Glomerular visceral epithelial cell (primary cell): ENCODE results near the gene CEBPZ.
"Not testable (repeated sequence)": the region's sequence is repeated elsewhere in the genome, so short reads cannot be mapped to it uniquely, and the experiment has no call there.

Source experiments
- DNase-seq: peaks from one replicate; pipeline ENCODE4 v3.0.0-alpha.2; 2016; ENCODE audit errors: extremely low spot score

CEBPZ gene, protein sequence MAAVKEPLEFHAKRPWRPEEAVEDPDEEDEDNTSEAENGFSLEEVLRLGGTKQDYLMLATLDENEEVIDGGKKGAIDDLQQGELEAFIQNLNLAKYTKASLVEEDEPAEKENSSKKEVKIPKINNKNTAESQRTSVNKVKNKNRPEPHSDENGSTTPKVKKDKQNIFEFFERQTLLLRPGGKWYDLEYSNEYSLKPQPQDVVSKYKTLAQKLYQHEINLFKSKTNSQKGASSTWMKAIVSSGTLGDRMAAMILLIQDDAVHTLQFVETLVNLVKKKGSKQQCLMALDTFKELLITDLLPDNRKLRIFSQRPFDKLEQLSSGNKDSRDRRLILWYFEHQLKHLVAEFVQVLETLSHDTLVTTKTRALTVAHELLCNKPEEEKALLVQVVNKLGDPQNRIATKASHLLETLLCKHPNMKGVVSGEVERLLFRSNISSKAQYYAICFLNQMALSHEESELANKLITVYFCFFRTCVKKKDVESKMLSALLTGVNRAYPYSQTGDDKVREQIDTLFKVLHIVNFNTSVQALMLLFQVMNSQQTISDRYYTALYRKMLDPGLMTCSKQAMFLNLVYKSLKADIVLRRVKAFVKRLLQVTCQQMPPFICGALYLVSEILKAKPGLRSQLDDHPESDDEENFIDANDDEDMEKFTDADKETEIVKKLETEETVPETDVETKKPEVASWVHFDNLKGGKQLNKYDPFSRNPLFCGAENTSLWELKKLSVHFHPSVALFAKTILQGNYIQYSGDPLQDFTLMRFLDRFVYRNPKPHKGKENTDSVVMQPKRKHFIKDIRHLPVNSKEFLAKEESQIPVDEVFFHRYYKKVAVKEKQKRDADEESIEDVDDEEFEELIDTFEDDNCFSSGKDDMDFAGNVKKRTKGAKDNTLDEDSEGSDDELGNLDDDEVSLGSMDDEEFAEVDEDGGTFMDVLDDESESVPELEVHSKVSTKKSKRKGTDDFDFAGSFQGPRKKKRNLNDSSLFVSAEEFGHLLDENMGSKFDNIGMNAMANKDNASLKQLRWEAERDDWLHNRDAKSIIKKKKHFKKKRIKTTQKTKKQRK

DNA sequence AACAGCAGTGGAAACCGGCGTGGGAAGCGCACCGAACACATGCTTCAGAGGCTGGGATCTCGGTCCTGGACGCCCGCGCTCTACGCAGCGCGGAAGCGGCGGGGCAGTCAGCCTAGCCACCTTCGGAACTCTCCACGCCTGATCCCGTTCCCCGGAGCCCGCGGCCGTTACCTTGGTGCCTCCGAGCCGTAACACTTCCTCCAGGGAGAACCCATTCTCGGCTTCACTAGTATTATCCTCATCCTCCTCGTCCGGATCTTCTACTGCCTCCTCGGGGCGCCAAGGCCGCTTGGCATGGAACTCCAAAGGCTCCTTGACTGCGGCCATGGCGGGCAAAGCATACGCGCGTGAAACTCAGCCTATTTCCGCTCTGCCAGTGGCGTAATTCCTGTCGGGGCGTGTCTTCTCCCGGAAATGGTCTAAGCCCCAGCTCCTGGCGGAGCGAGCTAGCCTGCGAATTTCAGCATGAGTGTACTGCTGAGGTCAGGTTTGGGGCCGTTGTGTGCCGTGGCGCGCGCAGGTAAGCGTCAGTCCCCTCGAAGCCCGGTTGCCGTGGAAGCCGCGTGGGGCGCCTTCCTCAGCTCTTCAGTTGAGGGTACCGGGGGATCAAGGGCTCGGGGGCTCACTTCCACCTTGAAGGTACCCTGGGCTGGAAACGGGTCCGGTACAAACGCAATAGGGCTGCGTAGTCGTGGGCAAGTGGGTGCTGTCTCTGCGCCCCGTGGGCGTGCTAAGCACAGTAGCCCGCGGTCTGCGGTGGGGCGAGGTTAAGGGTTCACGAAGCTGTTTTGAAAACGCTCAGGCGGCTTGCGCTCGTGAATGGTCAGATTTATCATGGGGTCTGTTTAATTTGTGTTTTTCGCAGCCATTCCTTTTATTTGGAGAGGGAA is at the start of gene CEBPZ, which contains the start of gene NDUFAF7:
Gene CEBPZ (minus strand): TSS at position 356 of the 890 bp plus-strand sequence. CDS start 29 bp downstream, at position 327.
Gene NDUFAF7 (plus strand): TSS at position 418 of the 890 bp plus-strand sequence. CDS start 48 bp downstream, at position 466.
- DNase-seq = peak; percentile 86

DNA sequence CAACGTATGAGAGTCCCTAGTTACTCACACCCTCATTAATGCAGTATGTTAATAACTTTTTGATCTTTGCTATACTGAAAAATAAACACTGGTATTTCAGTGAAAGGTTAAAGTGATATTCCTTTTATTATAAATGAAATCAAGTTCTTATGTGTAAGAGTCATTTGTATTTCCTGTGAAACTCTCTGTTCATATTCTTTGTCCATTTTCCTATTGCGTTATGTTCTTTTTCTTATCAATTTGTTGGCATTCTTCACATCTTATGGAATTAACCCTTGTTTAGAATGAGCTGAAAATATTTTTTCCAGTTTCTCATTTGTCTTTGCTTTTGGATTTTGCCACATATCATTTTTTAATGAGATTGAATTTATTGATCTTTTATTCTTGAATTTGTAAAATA is 44.9 kb upstream of the CEBPZ start:
- no peak for DNase-seq

DNA sequence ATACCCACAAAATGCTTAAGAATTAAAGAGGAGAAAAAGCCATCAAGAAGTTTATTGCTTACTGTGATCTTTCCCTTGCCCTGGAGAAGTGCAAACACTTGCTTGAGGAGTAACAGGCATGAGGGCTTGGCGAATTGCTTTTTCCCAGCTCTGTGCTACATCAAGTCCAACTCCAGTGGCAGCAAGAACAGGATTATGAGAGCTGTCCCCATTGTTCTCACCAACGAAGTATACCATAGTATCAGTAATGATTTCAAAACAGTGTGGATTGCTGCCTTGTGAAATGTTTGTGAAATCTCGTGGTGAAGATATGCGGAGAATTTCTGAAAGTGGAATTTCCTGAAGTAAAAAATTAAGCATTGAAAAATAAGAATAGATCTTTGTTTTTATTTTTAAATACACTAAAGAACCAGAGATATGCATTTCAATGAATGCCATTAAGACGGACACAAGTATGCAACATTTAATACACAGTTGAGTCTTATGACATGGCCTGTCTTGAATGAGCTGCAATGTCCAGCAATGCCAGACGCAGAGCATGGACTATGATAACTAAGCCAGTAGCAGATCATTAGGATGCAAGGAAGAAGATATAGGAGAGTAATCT is 43.1 kb upstream of the CEBPZ start:
- DNase-seq = no peak

DNA sequence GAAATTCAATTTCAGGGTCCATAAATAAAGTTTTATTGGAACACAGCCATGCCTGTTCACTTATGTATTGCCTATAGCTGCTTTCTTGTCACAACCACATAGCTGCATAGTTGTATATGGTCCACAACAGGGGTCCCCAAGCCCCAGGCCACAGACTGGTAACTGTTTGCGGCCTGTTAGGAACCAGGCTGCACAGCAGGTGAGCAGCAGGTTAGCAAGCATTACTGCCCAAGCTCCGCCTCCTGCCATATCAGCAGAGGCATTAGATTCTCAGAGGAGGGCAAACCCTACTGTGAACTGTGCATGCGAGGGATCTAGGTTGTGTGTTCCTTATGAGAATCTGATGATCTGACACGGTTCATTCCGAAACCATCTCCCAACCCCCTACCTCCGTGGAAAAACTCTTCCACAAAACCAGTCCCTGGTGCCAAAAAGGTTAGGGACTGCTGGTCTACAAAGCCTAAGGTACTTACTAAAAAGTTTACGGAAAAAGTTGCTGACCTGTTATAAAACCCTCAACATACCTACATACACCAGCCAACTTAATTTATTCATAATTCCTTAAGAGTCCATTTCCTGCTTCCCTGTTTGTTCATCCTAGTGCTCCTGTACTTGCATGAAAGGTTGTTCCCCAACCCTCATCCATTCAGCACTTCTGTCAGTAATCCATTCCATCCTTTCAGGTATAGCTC is 40.1 kb upstream of the CEBPZ start:
- no peak for DNase-seq

DNA sequence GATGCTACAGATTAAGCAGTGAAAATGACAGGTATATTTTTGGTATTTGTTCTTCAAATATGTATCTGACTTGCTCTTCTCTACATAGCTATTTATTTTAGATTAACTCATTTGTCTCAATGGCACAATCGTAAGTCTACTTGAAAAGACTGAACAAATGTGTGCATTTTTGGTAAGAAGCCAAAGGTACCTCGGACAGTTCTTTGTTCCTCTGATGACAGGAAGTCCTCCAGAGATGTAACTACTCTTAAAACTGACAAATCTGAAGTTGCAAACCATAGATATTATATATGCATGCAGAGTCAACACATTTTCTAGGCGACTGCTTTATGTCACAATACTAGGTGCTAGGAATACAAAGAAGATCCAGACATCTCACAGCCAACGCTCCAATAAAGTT is 36.7 kb upstream of the CEBPZ start:
- DNase-seq = no peak

DNA sequence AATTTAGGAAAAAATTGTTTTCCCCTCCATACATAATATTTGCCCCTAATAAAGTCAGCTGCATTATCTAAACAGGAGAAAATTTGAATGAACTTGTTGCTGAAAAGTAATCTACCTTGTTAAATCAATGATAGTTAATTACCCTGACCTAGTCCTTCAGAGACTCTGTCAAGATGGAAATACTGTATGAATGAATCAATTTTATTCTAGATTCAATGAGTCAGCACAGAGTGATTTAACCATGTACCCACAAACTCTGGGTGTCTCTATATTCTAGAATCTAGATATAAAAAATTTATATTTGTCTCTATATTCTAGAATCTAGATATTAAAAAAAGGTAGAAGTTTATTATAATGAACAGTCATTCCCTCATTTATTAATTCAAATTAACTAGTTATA is 36.3 kb upstream of the CEBPZ start:
- no peak for DNase-seq

DNA sequence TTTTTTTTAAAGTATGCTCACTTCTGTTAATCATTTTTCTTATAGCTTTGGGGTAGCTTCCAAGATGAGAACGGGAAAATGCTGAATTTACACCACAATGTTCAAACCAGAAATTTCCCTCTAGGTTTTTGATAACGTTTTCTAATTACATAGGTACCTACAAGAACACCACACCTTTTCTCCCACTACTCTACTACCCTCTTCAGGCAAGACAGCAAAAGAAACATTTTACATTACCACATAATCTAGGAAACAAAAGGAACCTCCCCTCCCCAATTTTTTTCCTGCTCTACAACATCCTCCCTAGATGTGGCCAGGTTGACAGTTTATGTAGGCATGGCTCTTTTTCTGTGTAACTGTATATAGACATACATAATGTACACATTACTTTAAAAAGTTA is 32.4 kb upstream of the CEBPZ start:
- no peak for DNase-seq

DNA sequence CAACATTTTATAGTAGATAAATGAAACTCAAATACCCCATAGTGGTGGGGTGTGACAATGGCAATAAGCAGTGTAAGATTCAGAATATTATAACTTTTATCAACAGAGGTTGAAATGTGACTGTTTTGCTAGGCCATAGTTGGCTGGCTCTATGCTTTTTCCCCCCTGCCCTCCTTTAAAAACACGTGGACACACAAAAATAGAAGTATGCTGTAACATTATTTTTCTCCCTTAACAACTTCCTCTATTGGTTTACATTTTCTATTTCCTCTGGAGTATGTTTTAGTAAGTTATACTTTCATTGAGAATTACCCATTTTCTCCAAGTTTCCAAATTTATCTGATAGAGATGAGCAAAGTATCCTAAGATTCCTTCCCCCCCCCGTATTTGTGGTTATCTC is 31.1 kb upstream of the CEBPZ start:
- DNase-seq = no peak

DNA sequence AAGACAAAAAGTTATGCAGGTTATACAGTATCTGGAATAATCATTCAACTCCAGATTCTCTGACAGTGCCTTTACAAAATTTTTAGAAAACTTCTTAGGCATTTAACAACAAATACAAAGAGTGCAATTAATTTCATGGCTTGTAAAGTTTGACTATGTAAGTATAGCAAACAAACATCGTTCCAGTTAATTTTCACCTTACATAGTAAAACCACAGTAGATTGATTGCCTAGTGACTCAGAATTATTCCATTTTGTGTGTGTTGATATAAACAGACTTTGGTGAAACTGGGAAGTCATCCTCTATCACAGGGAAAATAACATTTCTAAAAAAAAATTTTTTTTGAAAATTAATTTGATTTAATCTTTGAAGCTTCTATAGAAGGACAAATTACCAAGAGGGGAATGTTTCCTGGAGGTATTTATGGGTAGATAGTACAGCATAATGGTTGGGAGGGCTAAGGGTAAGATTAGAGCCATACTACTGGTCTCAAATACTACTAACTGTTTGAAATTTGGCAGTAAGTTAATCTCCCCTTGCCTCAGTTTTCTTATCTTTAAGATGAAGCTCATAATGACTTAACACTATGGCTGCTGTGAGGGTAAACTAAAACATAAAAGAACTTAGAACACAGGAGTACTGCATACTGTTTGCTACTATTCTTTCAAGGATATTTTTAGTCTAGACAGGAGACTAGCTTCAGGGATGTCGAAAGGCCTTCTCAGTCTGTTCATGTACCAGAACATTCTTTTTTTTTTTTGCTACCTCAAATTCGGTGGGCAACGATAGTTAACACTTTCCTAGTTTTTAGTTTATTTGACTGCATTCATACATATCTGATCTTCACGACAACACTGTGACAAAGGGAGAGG is 19.7 kb upstream of the CEBPZ start:
- DNase-seq = no peak

DNA sequence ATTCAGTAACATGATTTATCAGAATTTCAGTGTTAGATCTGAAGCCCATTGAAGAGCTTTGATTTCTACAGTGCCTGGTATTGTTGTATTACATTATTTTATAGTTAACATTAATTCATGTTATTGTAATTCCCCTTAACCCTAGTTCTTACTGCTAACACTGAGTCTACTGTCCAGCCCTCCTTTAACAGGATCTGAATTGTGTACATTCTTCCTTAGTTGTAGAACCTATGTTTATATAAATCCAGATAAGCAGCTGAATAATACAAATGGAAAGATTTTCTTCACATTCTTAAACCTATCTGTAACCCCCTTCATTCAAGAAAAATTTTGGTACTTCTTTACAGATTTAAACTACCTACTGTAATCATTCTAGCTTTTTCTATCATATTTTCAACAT is 14.8 kb upstream of the CEBPZ start:
- no peak for DNase-seq

DNA sequence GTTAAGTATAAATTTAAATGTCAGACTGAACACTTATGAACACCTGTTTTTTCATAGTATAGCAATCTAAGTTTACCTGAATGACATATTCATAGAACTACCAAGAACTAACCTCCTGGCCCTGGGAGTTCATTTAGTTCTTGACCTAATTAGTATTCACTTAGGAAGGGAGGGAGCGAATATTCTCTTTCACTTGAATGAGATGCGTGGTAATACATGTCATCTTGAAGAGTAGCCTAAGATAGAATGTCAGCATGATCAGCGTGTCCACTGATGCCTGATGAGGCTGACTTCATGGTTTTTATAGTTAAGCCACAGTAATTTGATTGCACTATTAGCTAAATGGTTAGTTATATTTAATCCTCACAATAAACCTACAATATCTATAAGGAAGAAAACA is 13.4 kb upstream of the CEBPZ start:
- no peak for DNase-seq

DNA sequence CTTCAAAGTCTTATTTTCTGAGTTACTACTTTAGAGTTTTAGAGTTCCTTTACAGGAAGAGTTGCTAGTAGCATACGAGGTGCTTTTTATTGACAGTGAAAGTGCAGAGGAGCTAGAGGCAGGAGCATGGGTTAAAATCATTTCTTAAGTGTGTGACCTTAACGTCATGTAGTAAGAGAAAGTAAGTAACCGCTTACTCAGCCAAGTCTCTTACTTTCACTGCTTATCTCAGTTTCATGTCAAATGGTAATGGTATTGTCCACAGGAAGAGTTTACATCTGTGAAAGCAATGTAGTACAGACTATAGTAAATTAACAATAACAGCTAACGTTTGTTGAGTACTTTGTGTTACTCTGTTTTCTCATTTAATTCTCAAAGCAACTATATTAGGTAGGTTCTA is 12.6 kb upstream of the CEBPZ start:
- no peak for DNase-seq

DNA sequence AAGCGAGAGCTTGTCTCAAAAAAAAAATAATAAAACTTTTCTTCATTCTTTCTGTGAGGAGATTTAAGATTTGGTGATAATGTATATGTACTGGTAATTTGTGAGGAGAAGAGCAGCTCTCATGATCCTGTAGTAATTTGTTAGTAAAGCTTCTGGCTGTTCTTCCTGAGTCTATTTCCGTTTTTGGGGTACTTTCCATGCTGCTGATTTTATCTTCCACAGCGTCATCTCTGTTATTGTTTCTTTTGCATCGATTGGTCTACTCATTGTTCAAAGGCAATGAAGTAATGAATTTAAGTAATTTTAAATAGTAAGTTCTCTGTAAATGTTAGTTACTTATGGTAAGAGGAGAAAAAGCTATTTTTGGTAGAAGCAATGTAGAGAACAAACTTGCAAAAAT is 12.0 kb upstream of the CEBPZ start:
- DNase-seq = no peak

DNA sequence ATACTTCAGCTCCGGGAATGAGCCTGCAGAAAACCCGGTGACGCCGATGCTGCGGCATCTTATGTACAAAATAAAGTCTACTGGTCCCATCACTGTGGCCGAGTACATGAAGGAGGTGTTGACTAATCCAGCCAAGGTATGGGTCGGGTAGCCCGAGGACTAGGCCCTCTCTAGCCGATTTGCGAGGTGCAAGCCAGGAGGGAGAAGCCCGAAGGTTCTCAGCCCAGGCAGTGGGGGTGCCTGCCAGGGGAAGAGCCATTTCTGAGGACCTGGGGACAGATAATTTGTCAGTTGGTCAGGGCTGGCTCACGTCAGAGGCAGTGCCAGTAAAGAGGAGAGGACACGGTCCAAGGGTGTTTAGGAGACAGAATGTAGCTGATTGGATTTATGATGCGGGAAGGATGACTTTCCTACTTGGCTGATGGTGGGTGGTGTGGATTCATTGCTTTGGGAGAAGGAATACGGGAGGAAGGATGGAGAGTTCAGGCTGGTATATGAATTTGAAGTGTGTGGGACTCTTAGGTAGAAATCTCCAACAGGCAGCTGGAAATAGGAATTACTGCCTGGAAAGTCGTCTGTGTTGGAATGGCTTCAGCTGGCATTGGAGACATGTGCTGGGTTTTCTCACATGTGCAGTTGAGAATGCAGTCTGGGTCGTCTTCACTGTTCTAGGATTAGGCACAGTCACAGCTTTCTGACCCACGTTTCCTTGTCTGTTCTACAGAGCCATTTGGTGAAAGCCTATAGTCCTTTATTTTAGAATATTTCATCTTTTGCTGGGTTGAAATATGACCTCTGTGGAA is 936 bp upstream of the CEBPZ start:
- DNase-seq = peak; percentile 7

DNA sequence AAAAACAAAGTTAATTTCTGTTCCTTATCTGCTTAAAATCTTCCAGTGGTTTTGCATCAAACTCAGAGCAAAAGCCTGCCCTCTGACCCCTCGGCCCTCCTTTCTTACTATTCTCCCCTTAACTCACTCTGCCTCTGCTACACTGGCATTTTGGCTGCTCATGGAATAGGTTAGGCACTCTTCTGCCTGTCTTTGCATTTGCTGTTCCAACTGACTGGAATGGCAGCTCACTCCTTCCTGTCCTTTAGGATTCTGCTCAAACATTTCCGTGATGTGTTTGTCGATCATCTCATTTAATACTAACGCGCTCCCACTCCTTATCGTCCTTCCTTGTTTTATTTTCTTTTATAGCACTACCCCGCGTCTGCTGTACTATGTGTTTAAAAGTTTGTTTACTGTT is 815 bp downstream of the CEBPZ start:
- no peak for DNase-seq

DNA sequence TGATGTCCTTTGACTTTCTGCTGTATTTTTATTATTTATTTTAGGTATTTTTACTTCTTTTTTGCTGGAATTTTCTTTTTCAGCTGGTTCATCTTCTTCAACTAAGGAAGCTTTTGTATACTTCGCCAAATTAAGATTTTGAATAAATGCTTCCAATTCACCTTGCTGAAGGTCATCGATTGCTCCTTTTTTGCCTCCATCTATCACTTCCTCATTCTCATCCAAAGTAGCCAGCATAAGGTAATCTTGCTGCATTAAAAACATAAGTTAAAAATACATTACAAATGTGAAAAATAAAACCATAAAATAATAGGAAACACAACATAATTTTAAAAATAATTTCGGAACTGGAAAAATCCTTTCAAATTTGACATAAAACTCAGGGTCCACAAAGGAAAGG is 2.6 kb downstream of the CEBPZ start:
- no peak for DNase-seq

DNA sequence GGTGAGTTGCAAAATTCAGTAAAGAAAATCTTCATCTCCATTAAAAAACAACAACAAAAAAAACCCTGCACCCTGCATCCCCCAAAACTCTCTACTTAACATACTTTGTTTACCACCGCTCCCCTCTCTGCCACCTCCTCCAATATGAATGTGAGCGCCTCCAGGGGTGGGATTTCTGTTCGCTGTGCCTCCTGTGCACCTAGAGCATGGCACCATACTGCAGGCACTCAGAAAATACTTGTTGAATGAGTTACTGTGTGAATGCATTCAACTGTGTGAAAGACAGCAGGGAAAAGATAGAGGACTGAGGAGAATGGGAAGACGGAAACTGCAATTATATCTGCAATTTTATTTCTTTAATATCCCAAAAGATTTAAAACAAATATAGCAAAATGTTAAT is 4.5 kb downstream of the CEBPZ start:
- no peak for DNase-seq

DNA sequence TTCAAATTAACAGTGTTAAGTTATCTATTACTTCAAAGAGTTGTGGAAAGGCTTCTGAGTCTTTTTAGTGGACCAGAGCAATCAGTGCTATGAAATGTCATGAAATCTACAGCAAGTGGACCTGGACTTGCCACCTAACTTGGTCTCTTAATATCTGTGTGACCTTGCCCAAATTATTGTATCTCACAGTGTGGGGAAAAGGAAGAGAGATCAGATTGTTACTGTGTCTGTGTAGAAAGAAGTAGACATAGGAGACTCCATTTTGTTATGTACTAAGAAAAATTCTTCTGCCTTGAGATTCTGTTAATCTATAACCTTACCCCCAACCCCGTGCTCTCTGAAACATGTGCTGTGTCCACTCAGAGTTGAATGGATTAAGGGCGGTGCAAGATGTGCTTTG is 6.3 kb downstream of the CEBPZ start:
- DNase-seq = not testable (repeated sequence)

DNA sequence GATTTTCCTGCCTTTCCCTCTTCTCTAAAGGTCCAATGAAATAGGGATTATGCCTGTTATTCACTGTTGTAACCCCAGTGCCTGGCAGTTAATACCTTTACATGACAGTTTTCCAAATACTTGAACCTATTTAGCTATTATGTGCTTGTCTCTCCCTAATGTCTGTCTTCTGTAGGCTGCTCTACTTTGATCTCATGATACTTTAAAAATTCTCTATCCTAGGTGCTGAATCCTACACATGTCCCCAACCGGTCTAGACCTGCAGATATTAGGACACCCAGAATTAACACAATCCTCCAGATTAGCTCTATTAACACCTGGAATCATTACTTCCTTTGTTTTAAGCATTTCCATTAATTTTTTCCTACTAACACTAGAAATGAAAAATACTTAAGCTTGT is 7.3 kb downstream of the CEBPZ start:
- no peak for DNase-seq
